Fibroblast of upper back skin (primary cell): Measurements from ENCODE around the gene TOLLIP.

Source experiments
- DNase-seq: peaks from one replicate; pipeline ENCODE4 v3.0.0-alpha.2; 2013

Gene TOLLIP

GRCh38 chr11:1297576-1298473, 11.6 kb downstream of the TOLLIP start:
- DNase-seq, result no peak

- no peak for DNase-seq
These were observed 12.3 kb downstream of the TOLLIP start for GRCh38 chr11:1297011-1297575.

- DNase-seq, result no peak
These were observed 13.1 kb downstream of the TOLLIP start for GRCh38 chr11:1296287-1296686.

- no peak for DNase-seq
These were observed 13.8 kb downstream of the TOLLIP start for GRCh38 chr11:1295591-1295990.

GRCh38 chr11:1295086-1295485, 14.3 kb downstream of the TOLLIP start:
- no peak for DNase-seq

GRCh38 chr11:1293619-1294015, 15.8 kb downstream of the TOLLIP start:
- DNase-seq, result no peak

- DNase-seq, result no peak
These were observed 16.5 kb downstream of the TOLLIP start for GRCh38 chr11:1292644-1293618.

GRCh38 chr11:1292018-1292643, 17.3 kb downstream of the TOLLIP start:
- no peak for DNase-seq

GRCh38 chr11:1291295-1292017, 18.0 kb downstream of the TOLLIP start:
- DNase-seq, result no peak

GRCh38 chr11:1290052-1291040, 19.1 kb downstream of the TOLLIP start:
- no peak for DNase-seq

GRCh38 chr11:1289211-1289935, 20.1 kb downstream of the TOLLIP start:
- no peak for DNase-seq

- DNase-seq, result no peak
These were observed 20.8 kb downstream of the TOLLIP start for GRCh38 chr11:1288426-1289151.

GRCh38 chr11:1287928-1288327, 21.5 kb downstream of the TOLLIP start:
- no peak for DNase-seq

- no peak for DNase-seq
These were observed 23.6 kb downstream of the TOLLIP start for GRCh38 chr11:1285876-1286275.

GRCh38 chr11:1285316-1285744, 24.1 kb downstream of the TOLLIP start:
- no peak for DNase-seq

- no peak for DNase-seq
These were observed 25.5 kb downstream of the TOLLIP start for GRCh38 chr11:1283906-1284305.

- DNase-seq, result no peak
These were observed 26.3 kb downstream of the TOLLIP start for GRCh38 chr11:1283091-1283511.

- no peak for DNase-seq
These were observed 27.5 kb downstream of the TOLLIP start for GRCh38 chr11:1281974-1282365.

- no peak for DNase-seq
These were observed 28.0 kb downstream of the TOLLIP start for GRCh38 chr11:1281326-1281973.
